Ovary (tissue), 3 donors: Measurements from ENCODE around the gene ITFG1.

Experiments used
- CTCF ChIP-seq, 3 donors: fragments of 450-650 bp in 2 of 3; fragments of 200-600 bp in 1 of 3; IDR thresholded peaks; one replicate each; pipeline versions ENCODE4 v1.5.1 to v1.8.0; 2016 to 2022; ENCODE audit warnings: antibody characterized with exemption in 3 of 3, mild to moderate bottlenecking in 1 of 3
- POLR2A ChIP-seq: fragments of 450-650 bp; IDR thresholded peaks from one replicate; pipeline ENCODE4 v1.6.1; 2017; ENCODE audit warnings: antibody characterized with exemption, mild to moderate bottlenecking, moderate library complexity
- donor health status: DM: no; HTN: no; CAD: no.

- TF ChIP-seq POLR2A, result no peak
- TF ChIP-seq CTCF (IDR thresholded peaks at IDR 0.05), result no peak
These were observed 326.3 kb downstream of the ITFG1 start for GRCh38 chr16:47134550-47134949.
